HepG2 (cell line): ENCODE results near the gene FLT3LG. TPM values are rescaled to one million over a fixed set of nuclear protein-coding genes. Genes with fewer than 3 reads are reported as not detected.
A peak's percentile ranks its signal among the peaks of the same experiment; 100 is the strongest.

Experiments used
- BCL6 ChIP-seq: IDR thresholded peaks from 2 replicates; pipeline ENCODE4 v1.6.1; 2016; ENCODE audit warnings: missing genetic modification reagents, missing compliant biosample characterization
- CTCF ChIP-seq: sonication (generic); formaldehyde crosslinking; IDR thresholded peaks from 2 replicates; pipeline ENCODE4 v1.5.0; 2020; ENCODE audit warnings: mild to moderate bottlenecking, missing genetic modification reagents, moderate library complexity
- DR1 ChIP-seq: sonication (generic); formaldehyde crosslinking; IDR thresholded peaks from 2 replicates; pipeline ENCODE4 v1.8.0; 2021; ENCODE audit warnings: mild to moderate bottlenecking, missing genetic modification reagents, inconsistent platforms
- E2F2 ChIP-seq: sonication (generic); formaldehyde crosslinking; IDR thresholded peaks from 2 replicates; pipeline ENCODE4 v1.4.0; 2020; ENCODE audit warnings: missing genetic modification reagents, borderline replicate concordance
- FOXP4 ChIP-seq: sonication (generic); formaldehyde crosslinking; IDR thresholded peaks from 2 replicates; pipeline ENCODE4 v1.4.0; 2020; ENCODE audit warnings: missing genetic modification reagents
- KDM1A ChIP-seq: IDR thresholded peaks from 2 replicates; pipeline ENCODE4 v1.6.1; 2016; ENCODE audit warnings: missing compliant biosample characterization
- KLF16 ChIP-seq, 2 experiments: sonication (generic) in 1 of 2; formaldehyde crosslinking in 1 of 2; IDR thresholded peaks; 2 replicates each; pipeline versions ENCODE4 v1.6.1 to v1.8.0; 2016 to 2023; ENCODE audit warnings: missing genetic modification reagents in 2 of 2, missing compliant biosample characterization in 1 of 2
- MLLT10 ChIP-seq: sonication (generic); formaldehyde crosslinking; IDR thresholded peaks from 2 replicates; pipeline ENCODE4 v1.4.0; 2020; ENCODE audit warnings: missing genetic modification reagents
- NR2C2 ChIP-seq: sonication (generic); formaldehyde crosslinking; IDR thresholded peaks from 2 replicates; pipeline ENCODE4 v1.4.0; 2020; ENCODE audit warnings: missing genetic modification reagents, mild to moderate bottlenecking, moderate library complexity, borderline replicate concordance
- POLR2G ChIP-seq: fragments of 200-400 bp; formaldehyde crosslinking; IDR thresholded peaks from 2 replicates; pipeline ENCODE4 v1.6.1; 2018; ENCODE audit warnings: mild to moderate bottlenecking, low read depth, low read length, moderate library complexity
- PRMT3 ChIP-seq: sonication (generic); formaldehyde crosslinking; IDR thresholded peaks from 2 replicates; pipeline ENCODE4 v1.8.1; 2022; ENCODE audit warnings: low read depth, mild to moderate bottlenecking, moderate library complexity, missing genetic modification reagents, borderline replicate concordance
- RBM22 ChIP-seq: fragments of 200-400 bp; formaldehyde crosslinking; optimal IDR thresholded peaks from 2 replicates; pipeline ENCODE3; 2017; ENCODE audit warnings: mild to moderate bottlenecking, low read length, moderate library complexity
- RCOR2 ChIP-seq: IDR thresholded peaks from 2 replicates; pipeline ENCODE4 v1.6.1; 2016; ENCODE audit warnings: missing biosample characterization, missing genetic modification reagents
- SAP130 ChIP-seq: IDR thresholded peaks from 2 replicates; pipeline ENCODE4 v1.6.1; 2016; ENCODE audit warnings: low read depth
- SMAD9 ChIP-seq: sonication (generic); formaldehyde crosslinking; IDR thresholded peaks from 2 replicates; pipeline ENCODE4 v1.5.1; 2020; ENCODE audit warnings: mild to moderate bottlenecking, missing genetic modification reagents
- SMYD3 ChIP-seq: sonication (generic); formaldehyde crosslinking; IDR thresholded peaks from 2 replicates; pipeline ENCODE4 v1.8.1; 2023; ENCODE audit warnings: mild to moderate bottlenecking, missing genetic modification reagents
- ZNF333 ChIP-seq: sonication (generic); formaldehyde crosslinking; IDR thresholded peaks from 2 replicates; pipeline ENCODE4 v1.4.0; 2020; ENCODE audit warnings: mild to moderate bottlenecking, missing genetic modification reagents, borderline replicate concordance
- ZNF556 ChIP-seq: sonication (generic); formaldehyde crosslinking; IDR thresholded peaks from 2 replicates; pipeline ENCODE4 v1.4.0; 2020; ENCODE audit warnings: mild to moderate bottlenecking, missing genetic modification reagents, borderline replicate concordance
- ZNF597 ChIP-seq: sonication (generic); formaldehyde crosslinking; IDR thresholded peaks from 2 replicates; pipeline ENCODE4 v1.5.0; 2020; ENCODE audit warnings: missing genetic modification reagents
- ZNF7 ChIP-seq: IDR thresholded peaks from 2 replicates; pipeline ENCODE4 v1.6.1; 2016; ENCODE audit warnings: missing biosample characterization, missing genetic modification reagents
- ZNF724P ChIP-seq: sonication (generic); formaldehyde crosslinking; IDR thresholded peaks from 2 replicates; pipeline ENCODE4 v1.8.0; 2022; ENCODE audit warnings: missing genetic modification reagents, borderline replicate concordance
- ZNF788 ChIP-seq: sonication (generic); formaldehyde crosslinking; IDR thresholded peaks from 2 replicates; pipeline ENCODE4 v1.5.0; 2020; ENCODE audit warnings: mild to moderate bottlenecking, missing genetic modification reagents, borderline replicate concordance
- ZNF816 ChIP-seq: sonication (generic); formaldehyde crosslinking; IDR thresholded peaks from 2 replicates; pipeline ENCODE4 v1.8.0; 2022; ENCODE audit warnings: missing genetic modification reagents, mild to moderate bottlenecking, borderline replicate concordance
- ZNF850 ChIP-seq: sonication (generic); formaldehyde crosslinking; conservative IDR thresholded peaks from 2 replicates; pipeline ENCODE4 v1.9.0; 2021; ENCODE audit warnings: mild to moderate bottlenecking, missing genetic modification reagents
- ZSCAN29 ChIP-seq: sonication (generic); formaldehyde crosslinking; conservative IDR thresholded peaks from 2 replicates; pipeline ENCODE4 v1.4.0; 2020; ENCODE audit warnings: mild to moderate bottlenecking, missing genetic modification reagents
- polyA plus RNA-seq, 8 experiments: library from polyadenylated mRNA; depleted of rRNA in 3 of 8; stranded (reverse) in 7 of 8; unstranded in 1 of 8; fragments of >200 nt; fragmentation: Illumina TruSeq in 4 of 8; extraction: Trizol in 4 of 8; gene quantifications; 2 replicates each; pipeline versions ENCODE4 v1.2.1 to v1.2.3, GENCODE V29; 2011 to 2016; ENCODE audit warnings: low read depth in 4 of 8, missing spikeins in 1 of 8, mixed read lengths in 1 of 8; ENCODE audit not compliant: insufficient read depth in 1 of 8
- total RNA-seq, 5 experiments: library from RNA; depleted of rRNA; stranded (reverse); fragments of >200 nt; fragmentation: Illumina TruSeq; extraction: Trizol; gene quantifications; 2 replicates each; pipeline ENCODE4 v1.2.3, GENCODE V29; 2016; ENCODE audit warnings: low read depth in 1 of 5

The FLT3LG gene
- total and polyA plus RNA-seq, 2 of the 13 experiments (the other 11 are each of a cell fraction or from before 2014, with no cell fraction given) = 1.5 to 2.6 TPM

- TF ChIP-seq FOXP4 (CRISPR knock-in tag) (no peak), BCL6 (CRISPR knock-in tag) (no peak), SMAD9 (CRISPR knock-in tag) (no peak), POLR2G (peak; percentile 19; the same call in 1 of the 2 replicates), MLLT10 (0 out of 2 replicates have a peak, but pooled peaks have one; percentile 85), KLF16 (CRISPR knock-in tag; IDR thresholded peaks at IDR 0.05) (no peak), ZNF597 (CRISPR knock-in tag) (no peak), ZNF788 (CRISPR knock-in tag) (no peak), ZNF816 (peak; percentile 87), RBM22 (peak; percentile 24), SAP130 (CRISPR knock-in tag) (peak; percentile 8; the same call in 1 of the 2 replicates), NR2C2 (CRISPR knock-in tag) (no peak), ZNF724P (CRISPR knock-in tag) (no peak), KDM1A (CRISPR knock-in tag) (no peak), SMYD3 (no peak), E2F2 (CRISPR knock-in tag) (no peak), ZNF7 (CRISPR knock-in tag) (no peak), PRMT3 (CRISPR knock-in tag) (no peak), CTCF (CRISPR knock-in tag) (no peak), ZNF333 (no peak), RCOR2 (CRISPR knock-in tag) (no peak), ZSCAN29 (CRISPR knock-in tag) (no peak), ZNF556 (CRISPR knock-in tag) (no peak), DR1 (CRISPR knock-in tag) (no peak), ZNF850 (CRISPR knock-in tag) (0 out of 2 replicates have a peak, but pooled peaks have one; percentile 33)
Observed at GRCh38 chr19:49488046-49488862, 14.2 kb downstream of the FLT3LG start (continued).
